Caki2 (cell line): ENCODE data around the gene SPOCD1. TPM values are rescaled to one million over a fixed set of nuclear protein-coding genes. Genes with fewer than 3 reads are reported as not detected.

Experiments used
- total RNA-seq: library from RNA; depleted of rRNA; stranded (reverse); fragments of >200 nt; shearing (Covaris generic); gene quantifications from 2 replicates; pipeline ENCODE4 v1.2.3, GENCODE V29; 2014; ENCODE audit warnings: low replicate concordance; rRNA removed

Gene SPOCD1
- total RNA-seq, 1 experiment from 2014 or later, result 4.4 TPM

Other genes with a start within 250 kb of the SPOCD1 start
- gene TINAGL1, start 239.5 kb downstream of the SPOCD1 start, total RNA-seq, result 706 and 710 TPM in 2 replicates
- gene HCRTR1, start 198.3 kb downstream of the SPOCD1 start, total RNA-seq, result not detected in 2 replicates
- gene PEF1, start 171.1 kb downstream of the SPOCD1 start, total RNA-seq, result 82.7 and 110 TPM in 2 replicates
- 2.8 and 5.1 TPM in 2 replicates for gene COL16A1, start 112.0 kb downstream of the SPOCD1 start, total RNA-seq
- gene ADGRB2, start 51.7 kb downstream of the SPOCD1 start, total RNA-seq, result 7.9 and 13.7 TPM in 2 replicates
- 308 and 310 TPM in 2 replicates for gene PTP4A2, start 122.3 kb upstream of the SPOCD1 start, total RNA-seq
- gene KHDRBS1, start 197.8 kb upstream of the SPOCD1 start, total RNA-seq, result 112 and 135 TPM in 2 replicates